Islet precursor cell (in vitro differentiated cells): ENCODE results near the gene DDAH1.
A peak's percentile ranks its signal among the peaks of the same experiment; 100 is the strongest.
"Not testable (repeated sequence)": the region's sequence is repeated elsewhere in the genome, so short reads cannot be mapped to it uniquely, and the experiment has no call there.

Experiments
- DNase-seq: peaks from one replicate; pipeline ENCODE4 v3.0.0-alpha.2; 2018

The DDAH1 gene

DNA sequence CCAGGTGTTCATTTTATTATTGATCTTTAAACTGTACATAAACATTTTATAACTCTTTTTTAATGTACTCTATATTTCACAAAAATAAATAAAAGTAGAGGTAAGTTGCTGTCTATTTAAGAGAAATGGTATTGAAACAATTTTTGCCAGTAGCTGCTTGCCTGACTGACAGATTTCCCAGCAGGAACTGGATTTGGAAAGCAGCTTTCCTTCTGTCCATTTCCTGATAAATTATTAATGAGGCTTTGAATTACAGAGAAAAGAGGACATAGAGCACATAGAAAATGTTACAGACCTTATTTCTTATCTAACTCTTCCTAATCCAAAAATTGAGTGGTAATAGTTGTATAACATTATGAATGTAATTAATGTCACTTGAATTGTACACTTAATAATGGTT, 108.8 kb downstream of the DDAH1 start:
- no peak for DNase-seq

DNA sequence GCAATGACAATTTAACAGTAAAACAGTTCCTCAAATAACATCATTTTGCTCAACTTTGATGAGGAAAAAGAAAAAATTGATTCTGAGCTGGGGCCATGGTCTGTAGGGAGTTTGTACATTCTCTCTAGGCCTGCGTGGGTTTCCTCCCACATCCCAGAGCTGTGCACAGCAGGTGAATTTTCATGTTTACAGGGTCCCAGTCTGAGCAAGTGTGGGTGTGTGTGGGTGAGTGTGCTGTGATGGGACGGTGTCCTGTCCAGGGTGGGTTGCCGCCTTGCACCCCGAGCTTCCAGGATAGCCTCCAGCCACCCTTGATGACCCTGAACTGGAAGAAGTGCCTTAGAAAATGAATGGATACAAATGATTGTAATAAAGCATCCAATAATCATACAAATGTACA, 112.9 kb downstream of the DDAH1 start:
- no peak for DNase-seq

DNA sequence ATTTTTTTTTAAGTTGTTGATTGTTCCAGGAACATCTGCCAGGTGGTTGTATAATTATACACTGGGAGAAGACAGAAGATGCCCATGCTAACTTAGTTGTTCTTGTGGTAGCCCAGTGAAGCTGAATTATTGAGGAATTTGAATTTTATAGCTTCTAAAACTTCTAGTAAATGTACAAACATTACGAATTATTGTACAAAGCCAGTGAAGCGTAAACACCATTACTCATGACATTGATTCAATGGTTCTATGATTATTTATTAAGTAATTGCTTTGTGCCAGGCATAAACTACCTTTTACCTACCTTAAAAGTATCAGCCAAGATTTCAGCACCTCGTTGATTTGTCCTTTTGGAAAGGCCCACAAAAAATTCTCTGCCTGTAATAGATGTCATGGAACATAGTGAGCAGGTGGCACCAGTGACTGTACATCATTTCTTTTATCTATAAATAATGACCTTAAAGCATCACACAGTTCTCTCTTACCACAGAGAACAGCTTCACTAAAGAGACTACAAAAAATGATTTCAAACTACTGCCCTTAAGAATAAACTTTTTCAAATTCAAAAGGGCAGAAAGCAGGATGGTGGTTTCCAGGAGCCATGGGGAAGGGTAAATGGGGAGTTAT, 113.6 kb downstream of the DDAH1 start:
- no peak for DNase-seq

DNA sequence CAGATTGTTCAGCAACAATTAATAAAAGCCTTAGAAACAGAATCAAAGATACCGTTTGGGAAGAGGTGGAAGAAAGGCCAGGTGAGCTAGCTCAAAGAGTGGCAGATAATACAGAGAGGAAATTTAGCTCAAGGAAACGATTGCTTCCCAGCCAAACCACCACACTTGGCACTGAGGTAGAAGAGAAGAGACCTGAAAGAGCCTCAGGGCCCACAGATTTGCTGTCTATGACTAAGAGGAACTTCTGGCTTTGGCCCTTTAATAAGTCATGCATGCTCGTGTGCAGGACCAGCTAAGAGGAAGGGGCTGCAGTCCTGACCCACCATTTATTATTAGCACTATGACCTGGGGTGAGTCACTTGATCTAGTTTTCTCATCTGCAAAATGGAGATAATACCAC, 115.7 kb downstream of the DDAH1 start:
- DNase-seq = no peak

DNA sequence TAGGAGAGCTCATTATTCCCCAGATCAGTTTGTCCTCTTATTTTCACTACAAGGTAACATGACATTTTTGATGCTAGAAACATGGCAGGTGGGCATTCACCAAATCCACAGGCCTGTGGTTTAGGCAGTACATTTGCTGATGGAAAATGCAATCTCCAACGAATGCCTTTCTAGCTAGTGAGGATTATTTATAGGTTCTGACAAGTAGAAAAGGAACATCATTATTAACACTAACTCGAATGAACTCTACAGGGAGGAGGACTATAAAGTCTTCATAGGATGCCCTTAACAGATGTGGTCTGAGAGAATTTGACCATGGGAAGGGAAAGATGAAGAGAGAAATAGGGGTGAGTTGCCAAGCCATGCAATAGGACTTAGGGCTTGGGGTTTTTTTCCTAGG, 117.1 kb downstream of the DDAH1 start:
- no peak for DNase-seq

DNA sequence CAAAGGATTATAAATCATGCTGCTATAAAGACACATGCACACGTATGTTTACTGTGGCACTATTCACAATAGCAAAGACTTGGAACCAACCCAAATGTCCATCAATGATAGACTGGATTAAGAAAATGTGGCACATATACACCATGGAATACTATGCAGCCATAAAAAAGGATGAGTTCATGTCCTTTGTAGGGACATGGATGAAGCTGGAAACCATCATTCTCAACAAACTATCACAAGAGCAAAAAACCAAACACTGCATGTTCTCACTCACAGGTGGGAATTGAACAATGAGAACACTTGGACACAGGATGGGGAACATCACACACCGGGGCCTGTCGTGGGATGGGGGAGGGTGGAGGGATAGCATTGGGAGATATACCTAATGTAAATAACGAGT, 117.7 kb downstream of the DDAH1 start:
- DNase-seq = not testable (repeated sequence)

DNA sequence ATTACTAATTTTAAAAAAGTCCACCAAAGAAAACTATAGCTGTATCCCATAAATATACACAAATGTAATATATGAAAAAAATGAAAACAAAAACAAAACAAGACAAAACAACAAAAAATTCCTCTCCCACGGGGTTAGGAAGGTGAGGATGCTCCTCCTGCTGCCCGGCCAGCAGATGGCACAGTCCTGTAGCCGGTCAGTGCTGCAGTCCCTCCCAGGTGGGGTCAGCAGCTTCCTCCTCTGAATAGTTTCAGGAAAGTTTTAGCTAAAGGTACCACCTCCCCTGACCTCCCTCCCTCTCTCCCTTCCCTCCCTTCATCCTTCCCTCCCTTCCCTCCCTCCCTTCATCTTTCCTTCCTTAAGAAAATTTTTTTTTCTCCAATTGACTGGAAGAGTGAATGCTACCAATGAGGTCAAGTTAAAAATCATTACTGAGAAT, 120.7 kb downstream of the DDAH1 start:
- DNase-seq = peak; percentile 84

DNA sequence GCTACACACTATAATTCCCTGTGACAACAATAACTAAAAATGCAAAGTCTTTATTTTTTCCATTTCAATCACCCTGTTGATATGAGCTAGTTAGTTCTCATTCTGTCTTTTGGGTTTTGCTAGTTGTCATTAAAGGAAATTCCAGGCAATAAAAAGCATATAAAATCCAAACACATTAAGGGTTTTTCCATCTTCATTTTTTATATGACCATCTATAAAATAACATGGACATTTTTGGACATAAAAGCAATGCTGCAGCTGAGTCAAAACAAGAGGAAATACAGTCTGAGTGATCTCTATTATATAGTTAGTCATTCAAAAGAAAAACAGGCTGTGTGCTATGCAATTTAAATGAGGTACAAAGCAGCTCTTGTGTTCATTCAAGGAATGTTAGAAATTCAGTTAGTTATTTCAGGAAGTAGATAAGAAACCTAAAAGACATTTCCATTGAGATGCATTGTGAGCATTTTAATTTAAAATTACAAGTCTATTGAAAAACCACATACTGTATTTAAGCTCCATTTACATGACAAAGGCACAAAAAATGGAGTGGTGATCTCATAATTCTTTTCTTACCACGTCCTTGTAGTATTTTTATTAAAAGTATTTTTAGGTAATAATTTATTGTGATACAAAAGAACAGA, 121.2 kb downstream of the DDAH1 start:
- DNase-seq = no peak

DNA sequence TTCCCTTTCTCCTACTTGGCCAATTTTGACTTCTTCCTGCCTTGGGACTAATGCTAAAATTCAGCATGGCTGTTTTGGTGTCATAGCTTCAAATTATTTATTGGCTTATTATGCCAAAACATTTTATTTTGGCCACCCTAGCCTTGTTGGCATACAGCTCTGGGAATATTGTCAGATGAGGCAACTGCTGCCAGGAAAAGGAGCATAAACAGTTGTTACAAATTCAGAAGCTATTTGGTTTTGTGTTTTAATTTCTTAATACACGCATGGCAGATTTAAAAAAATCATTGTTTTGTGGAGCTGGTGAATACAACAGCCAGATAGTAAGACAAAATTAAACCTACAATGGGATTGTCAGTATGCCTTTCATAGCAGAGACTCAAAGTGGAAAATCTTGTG, 121.7 kb downstream of the DDAH1 start:
- no peak for DNase-seq

DNA sequence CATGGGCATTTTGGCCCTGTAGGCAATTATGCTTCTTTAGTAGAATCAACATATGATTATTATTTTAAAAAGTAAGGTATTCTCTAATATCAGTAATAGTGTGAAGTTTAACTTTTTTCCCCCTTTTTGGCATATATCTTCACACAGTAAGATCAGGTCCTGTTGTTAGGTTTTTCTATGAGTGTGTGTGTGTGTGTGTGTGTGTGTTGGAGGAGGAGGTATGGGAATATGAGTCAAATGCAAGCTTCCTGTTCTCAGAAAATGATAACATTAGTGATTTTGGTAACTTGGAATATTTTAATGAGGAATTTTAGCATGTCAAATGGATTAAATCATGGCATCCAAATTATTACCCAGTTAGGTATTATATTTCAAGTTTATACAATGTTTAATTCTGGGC, 122.8 kb downstream of the DDAH1 start:
- DNase-seq = no peak

DNA sequence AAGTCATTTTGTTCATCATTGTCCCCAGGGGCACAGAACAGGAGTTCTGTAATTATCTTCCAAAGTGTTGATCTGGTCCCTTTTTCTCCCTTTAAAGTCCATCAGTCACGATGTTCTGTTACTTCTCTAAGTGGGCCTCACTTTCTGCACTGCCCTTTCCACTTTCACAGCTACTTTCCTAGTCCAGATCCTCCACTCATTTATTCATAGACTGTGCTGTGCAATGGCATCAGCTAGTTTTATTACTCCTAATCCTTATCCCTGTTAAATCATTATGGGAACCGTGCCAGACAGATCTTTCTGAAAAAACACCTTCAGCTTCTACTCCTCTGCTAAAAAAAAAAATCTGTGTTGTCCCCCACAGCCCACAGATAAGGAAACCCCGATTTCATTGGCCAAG, 124.5 kb downstream of the DDAH1 start:
- no peak for DNase-seq

DNA sequence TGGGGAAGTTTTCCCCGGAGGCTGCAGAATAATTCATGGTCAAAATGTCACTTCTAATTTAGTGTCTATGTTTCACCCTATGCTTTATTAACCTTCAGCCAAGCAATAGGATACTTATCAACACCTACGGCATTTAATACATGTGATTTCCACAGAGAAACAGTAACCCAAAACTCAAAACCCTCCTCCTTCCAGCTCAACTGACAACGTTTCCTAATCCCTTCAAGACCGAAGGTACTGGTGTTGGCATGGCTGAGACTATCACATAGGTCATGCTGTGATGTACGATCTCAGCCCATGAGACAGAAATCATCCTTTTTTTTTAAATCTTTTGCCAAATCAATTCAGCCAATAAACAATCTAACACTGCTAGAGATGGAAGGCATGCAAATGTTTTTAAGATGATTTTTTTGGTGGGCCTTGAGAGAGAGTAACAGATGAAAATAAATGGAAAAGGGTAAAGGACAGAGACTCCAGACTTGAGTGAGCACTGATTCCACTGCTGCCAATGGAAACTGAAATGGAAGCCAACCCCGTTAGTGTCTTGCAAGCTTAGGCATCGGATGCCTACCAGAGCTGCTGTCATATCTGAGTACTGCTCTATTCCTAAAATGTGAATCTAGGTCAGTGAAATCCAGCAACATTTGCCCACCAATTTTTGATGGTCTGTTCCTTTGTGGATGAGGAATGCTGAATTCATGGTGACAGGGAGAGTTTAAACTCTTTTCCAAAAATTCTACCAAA, 125.1 kb downstream of the DDAH1 start:
- no peak for DNase-seq

DNA sequence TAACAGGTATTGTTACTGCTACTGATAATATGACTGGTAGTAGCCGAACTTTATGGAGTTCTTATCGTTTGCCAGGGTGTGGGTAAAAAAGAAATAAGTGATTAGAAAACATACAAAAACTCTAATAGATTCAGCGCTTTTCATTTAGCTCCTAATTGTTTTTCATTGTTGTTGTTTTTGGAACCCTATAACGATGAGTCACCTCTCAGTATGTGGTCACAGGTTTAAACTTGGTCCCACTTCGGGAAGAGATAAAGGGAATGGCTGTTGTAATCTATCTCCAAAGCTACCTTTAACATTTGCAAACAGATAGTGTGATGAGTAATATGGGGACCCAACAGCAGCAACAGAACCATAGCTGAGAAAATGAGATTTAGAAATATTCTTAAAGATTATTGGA, 125.9 kb downstream of the DDAH1 start:
- no peak for DNase-seq

DNA sequence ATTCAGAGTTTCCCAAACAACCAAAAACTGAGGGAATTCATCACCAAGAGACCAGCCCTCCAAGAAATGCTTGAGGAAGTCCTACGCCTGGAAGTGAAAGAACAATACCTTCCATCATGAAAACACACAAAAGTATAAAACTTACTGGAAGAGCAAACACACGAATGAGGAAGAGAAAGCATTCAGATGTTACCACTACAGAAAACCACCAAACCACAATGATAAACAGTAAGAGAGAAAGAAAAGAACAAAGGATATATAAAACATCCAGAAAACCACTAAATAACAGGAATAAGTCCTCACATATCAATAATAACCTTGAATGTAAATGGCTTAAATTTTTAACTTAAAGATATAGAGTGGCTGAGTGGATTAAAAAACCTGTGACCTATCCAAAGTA, 130.0 kb downstream of the DDAH1 start:
- no peak for DNase-seq

DNA sequence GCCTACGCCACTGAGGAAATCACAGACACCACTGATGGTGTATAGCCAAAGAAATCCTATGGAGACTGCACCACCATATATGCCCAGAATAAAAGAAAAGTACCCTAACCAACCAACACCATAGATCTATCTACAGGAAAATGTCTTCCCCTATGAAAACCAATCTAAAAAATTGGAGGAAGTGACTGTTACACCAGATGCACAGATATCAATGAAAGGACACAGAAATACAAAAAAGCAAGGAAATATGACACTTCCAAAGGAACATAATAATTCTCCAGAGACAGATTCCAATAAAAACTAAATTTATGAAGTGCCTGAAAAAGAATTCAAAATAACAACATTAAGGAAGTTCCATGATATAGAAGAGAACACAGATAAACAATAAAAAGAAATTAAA, 131.8 kb downstream of the DDAH1 start:
- DNase-seq = no peak

DNA sequence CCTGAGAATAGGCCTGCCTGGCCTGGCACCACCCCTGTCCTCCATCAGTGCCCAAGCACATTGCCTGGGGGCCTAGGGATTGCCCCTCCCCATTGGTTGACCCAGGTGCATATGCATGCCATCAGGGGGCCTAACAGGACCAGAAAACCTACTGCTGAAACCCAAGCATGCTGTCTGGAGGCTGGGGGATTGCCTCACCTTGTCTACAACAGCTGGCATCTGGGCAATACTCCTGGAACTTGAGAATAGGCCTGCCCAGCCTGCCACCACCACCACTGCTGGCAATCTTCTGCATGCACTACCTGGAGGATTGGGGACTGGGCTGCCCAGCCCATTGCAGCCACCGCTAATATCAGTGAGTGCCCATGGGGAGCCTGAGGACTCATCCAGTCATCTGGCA, 132.4 kb downstream of the DDAH1 start:
- DNase-seq = no peak

DNA sequence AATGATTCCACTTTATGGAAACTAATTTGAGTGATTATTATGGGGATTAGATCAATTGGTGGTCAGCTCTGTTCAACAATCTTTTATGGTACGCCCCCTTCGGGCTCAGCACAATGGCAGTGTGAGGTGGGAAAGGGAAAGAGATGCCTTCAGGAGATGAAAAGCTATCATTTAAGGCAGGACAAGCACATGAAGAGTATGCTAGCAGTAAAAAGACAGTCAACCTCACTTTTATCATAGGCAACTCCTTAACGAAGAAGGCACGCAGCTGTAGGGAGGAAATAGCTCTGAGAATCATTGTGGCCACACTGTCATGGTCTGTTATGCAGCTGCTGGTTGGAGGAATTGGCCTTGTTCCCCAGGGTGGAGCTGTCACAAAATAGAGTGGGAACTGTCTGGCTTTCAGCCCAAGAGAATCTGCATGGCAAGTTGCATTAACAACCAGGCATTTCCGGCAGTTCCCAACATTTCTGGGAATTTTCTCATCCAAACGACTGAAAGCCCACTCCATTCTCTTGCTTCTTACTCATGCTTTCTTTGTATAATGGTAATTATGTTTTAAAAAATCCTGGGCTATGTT, 134.2 kb downstream of the DDAH1 start:
- DNase-seq = peak; percentile 67

DNA sequence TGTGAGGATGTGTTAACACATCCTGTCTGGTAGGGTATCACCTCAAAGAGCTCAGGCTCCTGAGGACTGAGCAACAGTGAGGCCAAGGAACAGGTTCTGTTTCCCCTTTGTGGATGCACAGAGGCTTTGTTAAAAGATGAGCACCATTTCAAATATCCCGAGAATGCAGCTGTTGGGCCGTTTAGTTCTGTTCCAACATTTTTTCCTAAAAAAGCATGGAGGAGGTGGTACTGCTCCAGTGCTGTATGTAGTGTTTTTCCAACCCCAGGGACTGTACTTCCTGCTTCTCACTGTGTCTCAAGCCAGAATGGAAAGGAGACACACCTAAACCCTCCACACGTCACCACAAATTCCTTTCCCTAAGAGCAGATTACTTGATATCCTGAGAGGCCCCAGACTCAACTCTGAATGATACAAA, 134.7 kb downstream of the DDAH1 start:
- peak; percentile 91 for DNase-seq

DNA sequence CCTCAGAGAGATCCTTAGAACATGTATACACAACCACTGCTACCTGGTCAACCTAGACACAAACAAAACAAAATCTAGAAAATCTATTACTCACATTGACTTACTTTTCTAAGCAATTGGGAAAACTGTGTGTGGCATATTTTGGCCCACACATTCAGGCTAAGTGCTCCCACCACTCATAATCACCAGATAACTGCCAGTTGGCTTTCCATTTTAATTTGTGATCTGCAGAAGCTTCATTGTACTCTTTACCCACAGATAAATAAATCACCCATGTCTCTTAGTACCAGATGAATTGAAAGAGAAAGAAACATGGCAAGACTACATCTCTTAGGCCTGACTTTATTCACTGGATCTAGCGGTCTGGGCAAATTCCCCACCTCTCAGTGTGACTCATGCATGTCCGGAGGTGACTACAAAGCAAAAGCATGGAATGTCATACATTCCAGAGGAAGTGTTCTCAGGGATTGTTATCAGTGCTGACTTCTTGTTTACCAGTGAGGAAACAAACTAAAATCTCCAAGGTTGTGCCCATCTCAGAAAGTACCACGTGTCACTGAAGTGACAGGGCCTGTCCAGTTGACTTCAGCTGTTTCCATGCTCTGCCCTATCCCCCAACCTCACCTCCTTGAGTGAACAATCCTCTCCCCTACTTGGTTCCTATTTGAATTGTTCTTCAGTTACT, 136.1 kb downstream of the DDAH1 start:
- peak; percentile 95 for DNase-seq

DNA sequence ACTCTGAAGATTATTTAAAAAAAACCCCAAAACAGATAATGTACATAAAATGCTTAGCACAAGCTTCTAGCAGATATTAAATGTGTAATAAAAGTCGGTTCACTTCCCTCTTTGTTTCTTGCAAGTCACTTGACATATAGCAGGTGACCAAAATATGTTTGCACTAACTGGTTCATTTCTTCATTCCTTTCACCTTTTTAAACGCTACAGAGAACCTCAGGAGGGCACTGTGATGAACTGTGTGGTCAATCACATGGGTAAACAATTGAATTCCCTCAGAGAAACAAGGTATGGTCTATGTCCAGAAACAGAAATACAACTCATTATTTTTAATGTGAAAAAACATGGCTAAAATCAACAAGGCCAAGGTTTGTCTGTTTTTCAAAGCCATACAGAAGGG, 137.2 kb downstream of the DDAH1 start:
- DNase-seq = no peak

DNA sequence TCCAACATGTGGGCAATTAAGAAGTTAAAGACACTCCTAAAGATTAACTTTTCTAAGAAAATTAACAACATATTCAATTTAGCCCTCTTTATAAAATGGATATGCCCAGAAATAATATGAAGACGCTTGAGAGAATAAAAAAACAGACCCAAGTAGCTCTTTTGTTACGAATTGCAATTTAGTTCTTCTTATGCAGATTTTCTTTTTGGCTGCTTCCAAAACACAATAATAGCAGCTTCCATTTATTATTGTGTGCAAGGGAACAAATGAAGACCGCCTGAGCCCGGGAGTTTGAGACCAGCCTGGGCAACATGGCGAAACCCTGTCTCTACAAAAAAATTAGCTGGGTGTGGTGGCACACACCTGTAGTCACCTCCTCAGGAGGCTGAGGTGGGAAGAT, 138.1 kb downstream of the DDAH1 start:
- no peak for DNase-seq

DNA sequence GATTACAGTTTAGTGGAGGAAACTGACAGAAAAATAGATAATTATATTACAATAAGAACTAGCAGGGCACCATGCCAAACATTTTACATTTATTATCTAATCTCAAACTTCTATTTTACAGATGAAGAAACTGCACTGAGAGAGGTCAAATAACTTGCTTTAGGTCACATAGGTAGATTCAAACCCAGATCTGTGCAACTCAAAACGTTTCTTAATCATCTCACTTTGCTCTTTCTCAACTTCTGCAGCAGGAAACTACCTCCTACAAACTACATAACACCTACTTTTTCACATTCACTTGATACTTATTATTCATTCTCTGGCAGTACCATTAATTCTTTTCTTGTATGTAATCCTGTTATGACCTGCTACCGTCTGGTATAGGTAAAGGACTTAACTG, 138.6 kb downstream of the DDAH1 start:
- no peak for DNase-seq

DNA sequence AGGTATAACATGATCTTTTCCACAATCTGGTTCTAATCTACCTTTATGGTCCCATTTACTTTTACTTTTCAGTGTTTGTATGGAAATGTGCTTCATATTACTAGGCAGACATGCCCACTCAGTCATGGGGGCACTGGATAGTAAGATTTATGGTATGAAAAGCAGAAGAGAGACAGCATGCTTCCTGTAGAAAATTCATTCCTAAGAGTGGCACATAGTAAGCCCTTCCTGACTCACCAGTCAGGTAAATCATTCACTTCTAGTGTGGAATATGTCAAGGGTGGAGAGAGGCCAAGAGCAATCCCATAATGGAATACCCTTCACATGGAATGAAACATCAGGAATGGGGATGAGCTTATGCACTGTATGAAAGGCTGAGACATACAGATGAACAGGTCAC, 139.0 kb downstream of the DDAH1 start:
- no peak for DNase-seq
